SK-N-SH (cell line): ENCODE results near the gene F5. TPM values are rescaled to one million over a fixed set of nuclear protein-coding genes. Genes with fewer than 3 reads are reported as not detected.

Experiments
- CTCF ChIA-PET: fragments of 300-600, 350-600 bp; formaldehyde crosslinking; extraction: SDS; loops from one replicate; lab custom pipeline; 2021; lab: Yijun Ruan, JAX
- POLR2A ChIA-PET: fragments of 350-600 bp; sonication (Branson Sonifier 250); formaldehyde crosslinking; extraction: SDS; loops from one replicate; lab custom pipeline; 2020; ENCODE audit warnings: antibody characterized with exemption, inconsistent platforms; lab: Yijun Ruan, JAX
- DNase-seq: peaks from one replicate; pipeline ENCODE4 v3.0.0; 2012
- H2AFZ ChIP-seq: fragments of 200-600 bp; sonication (generic); 2 replicates; pipeline ENCODE4 v1.8.1; 2016; ENCODE audit warnings: antibody characterized with exemption, mild to moderate bottlenecking, low read depth
- H3F3A ChIP-seq: fragments of 200-600 bp; sonication (generic); replicated peaks from 2 replicates; pipeline ENCODE3; 2016; ENCODE audit warnings: antibody characterized with exemption, mild to moderate bottlenecking; ENCODE audit not compliant: insufficient read depth
- H3K27ac ChIP-seq, 2 experiments: fragments of 200-500 bp in 1 of 2; fragments of 200-600 bp in 1 of 2; sonication (Bioruptor generic) in 1 of 2; sonication (generic), shearing (Covaris generic) in 1 of 2; 2 replicates each; pipeline versions ENCODE4 v1.5.1 to v1.6.1; 2014 to 2016; ENCODE audit warnings: low read depth in 2 of 2, inconsistent platforms in 1 of 2, low read length in 1 of 2, mild to moderate bottlenecking in 1 of 2, mixed read lengths in 1 of 2
- H3K27me3 ChIP-seq: fragments of 200-600 bp; sonication (generic), shearing (Covaris generic); 2 replicates; pipeline ENCODE4 v1.6.1; 2016; ENCODE audit warnings: mixed run types; ENCODE audit not compliant: insufficient read depth
- H3K36me3 ChIP-seq, 2 experiments: fragments of 200-500 bp in 1 of 2; fragments of 200-600 bp in 1 of 2; sonication (Bioruptor generic) in 1 of 2; sonication (generic) in 1 of 2; replicated peaks in 1 of 2; 2 replicates each; pipeline versions ENCODE3 to v1.5.1; 2014 to 2016; ENCODE audit warnings: low read length in 1 of 2, mild to moderate bottlenecking in 1 of 2; ENCODE audit not compliant: insufficient read depth in 2 of 2, control insufficient read depth in 1 of 2
- H3K4me1 ChIP-seq, 2 experiments: fragments of 200-500 bp in 1 of 2; fragments of 200-600 bp in 1 of 2; sonication (Bioruptor generic) in 1 of 2; sonication (generic), shearing (Covaris generic) in 1 of 2; 2 replicates each; pipeline versions ENCODE4 v1.5.1 to v1.6.1; 2014 to 2016; ENCODE audit warnings: low read depth in 1 of 2, low read length in 1 of 2, mixed run types in 1 of 2; ENCODE audit not compliant: insufficient read depth in 2 of 2, control insufficient read depth in 1 of 2
- H3K4me2 ChIP-seq: fragments of 200-600 bp; sonication (generic), shearing (Covaris generic); 2 replicates; pipeline ENCODE4 v1.6.1; 2017; ENCODE audit warnings: mixed run types
- H3K4me3 ChIP-seq, 2 experiments: fragments of 200-500 bp in 1 of 2; fragments of 200-600 bp in 1 of 2; sonication (Bioruptor generic) in 1 of 2; sonication (generic), shearing (Covaris generic) in 1 of 2; 2 replicates each; pipeline versions ENCODE4 v1.5.1 to v1.8.1; 2014 to 2016; ENCODE audit warnings: low read depth in 2 of 2, inconsistent platforms in 1 of 2, low read length in 1 of 2, mild to moderate bottlenecking in 1 of 2, mixed read lengths in 1 of 2, moderate library complexity in 1 of 2
- H3K79me2 ChIP-seq: fragments of 200-600 bp; sonication (generic); 2 replicates; pipeline ENCODE4 v1.8.1; 2017; ENCODE audit warnings: mild to moderate bottlenecking; ENCODE audit not compliant: insufficient read depth
- H3K9ac ChIP-seq: fragments of 200-600 bp; sonication (generic); 2 replicates; pipeline ENCODE4 v1.6.1; 2017; ENCODE audit warnings: mixed run types
- H3K9me2 ChIP-seq: fragments of 200-600 bp; sonication (generic); 2 replicates; pipeline ENCODE4 v1.6.1; 2017; ENCODE audit warnings: mixed run types
- H3K9me3 ChIP-seq: fragments of 200-600 bp; sonication (generic); 2 replicates; pipeline ENCODE4 v1.6.1; 2017; ENCODE audit warnings: mixed run types, mild to moderate bottlenecking, moderate library complexity
- H4K20me1 ChIP-seq: fragments of 200-600 bp; sonication (generic); 2 replicates; pipeline ENCODE4 v1.6.1; 2017; ENCODE audit warnings: mild to moderate bottlenecking, mixed run types; ENCODE audit not compliant: insufficient read depth
- CTCF ChIP-seq: fragments of 200-600 bp; sonication (generic); IDR thresholded peaks from 2 replicates; pipeline ENCODE4 v1.6.1; 2017; ENCODE audit warnings: antibody characterized with exemption, mild to moderate bottlenecking, moderate library complexity
- EZH2phosphoT487 ChIP-seq: fragments of 200-600 bp; sonication (generic); IDR thresholded peaks from 2 replicates; pipeline ENCODE4 v1.6.1; 2017; ENCODE audit warnings: low read depth, mixed run types, mild to moderate bottlenecking, antibody characterized with exemption, moderate library complexity, borderline replicate concordance
- FOXJ3 ChIP-seq: sonication (generic); formaldehyde crosslinking; IDR thresholded peaks from 2 replicates; pipeline ENCODE4 v1.5.1; 2020; ENCODE audit warnings: mild to moderate bottlenecking, missing genetic modification reagents
- GABPA ChIP-seq: IDR thresholded peaks from 2 replicates; pipeline ENCODE4 v1.4.0; 2012; ENCODE audit warnings: low read depth, mild to moderate bottlenecking
- MEF2A ChIP-seq: IDR thresholded peaks from 2 replicates; pipeline ENCODE4 v1.4.0; 2012; ENCODE audit warnings: low read depth, borderline replicate concordance
- MXI1 ChIP-seq: IDR thresholded peaks from 2 replicates; pipeline ENCODE4 v1.6.1; 2012; ENCODE audit warnings: mild to moderate bottlenecking, low read depth, low read length, improper control_type of control experiment
- PBX3 ChIP-seq: IDR thresholded peaks from 2 replicates; pipeline ENCODE4; 2012
- RCOR1 ChIP-seq: fragments of 150-350 bp; IDR thresholded peaks from 2 replicates; pipeline ENCODE4 v1.6.1; 2017; ENCODE audit warnings: antibody characterized with exemption, low read length
- WGBS: methylation state at CpG from one replicate; pipeline ENCODE4 v1.1.6; 2017; ENCODE audit warnings: low lambda C conversion rate; 5-methylcytosine and 5-hydroxymethylcytosine counted together
- polyA plus RNA-seq, 3 experiments: library from polyadenylated mRNA; depleted of rRNA; stranded (reverse); fragments of >200 nt; gene quantifications; 2 replicates each; pipeline ENCODE4 v1.2.3, GENCODE V29; 2012
- TF ChIP-seq, protein P1 (sequence below): fragments of 150-350 bp; IDR thresholded peaks from 2 replicates; pipeline ENCODE4 v1.6.1; 2017; ENCODE audit warnings: antibody characterized with exemption, low read length, low read depth, borderline replicate concordance

The F5 gene
- polyA plus RNA-seq, 1 of the 3 experiments (the other 2 are of a cell fraction): under 0.01 TPM

- peaks cover 14% of the 10 kb centered on the region for H3F3A ChIP-seq
- H3K4me1 ChIP-seq: peaks cover 10 to 29% of the 10 kb centered on the region in 2 experiments
- H3K4me2 ChIP-seq: no peak overlapping the region
- H3K9me2 ChIP-seq: no peaks in the 10 kb centered on the region
- H2AFZ ChIP-seq: no peak overlapping the region
- POLR2A ChIA-PET: no interaction called here
- H3K9ac ChIP-seq: no peak overlapping the region
- TF ChIP-seq RCOR1 (no peak), CTCF (no peak)
- no peaks in the 10 kb centered on the region for H3K27me3 ChIP-seq
- H3K79me2 ChIP-seq: peaks cover 19% of the 10 kb centered on the region; the same call in 1 of the 2 replicates
- no peaks in the 10 kb centered on the region for H3K36me3 ChIP-seq
- CTCF ChIA-PET: interaction anchor here (1.1 kb wide), 1 partner anchor 61 kb away, joined by 3 read pairs; no protein-coding TSS in a partner anchor
- WGBS: 92% methylated on average over 4 of the region's 4 CpGs
- no peaks in the 10 kb centered on the region for H4K20me1 ChIP-seq
- H3K9me3 ChIP-seq: no peaks in the 10 kb centered on the region
- DNase-seq: no peak
- H3K4me3 ChIP-seq: no peak overlapping the region
- H3K27ac ChIP-seq: no peak overlapping the region
Measured at GRCh38 chr1:169488157-169488556, 98.1 kb downstream of the F5 start.

- Histone ChIP-seq H3K79me2 (peaks cover 25% of the 10 kb centered on the region; the same call in 1 of the 2 replicates), H3K9ac (no peak overlapping the region), H3K9me2 (no peaks in the 10 kb centered on the region), H2AFZ (no peak overlapping the region), H3K27me3 (no peaks in the 10 kb centered on the region), H3K4me2 (peak overlapping the region; percentile 92; the same call in 1 of the 2 replicates), H3F3A (peaks cover 14% of the 10 kb centered on the region), H3K27ac (no peak overlapping the region), H3K36me3 (no peaks in the 10 kb centered on the region), H3K9me3 (no peaks in the 10 kb centered on the region), H3K4me3 (no peak overlapping the region), H3K4me1 (peaks cover 10 to 31% of the 10 kb centered on the region in 2 experiments), H4K20me1 (no peaks in the 10 kb centered on the region)
- CTCF ChIA-PET: no interaction called here
- DNase-seq: no peak
- POLR2A ChIA-PET: no interaction called here
- 97% methylated on average over 16 of the region's 16 CpGs for WGBS
- TF ChIP-seq, protein P1, sequence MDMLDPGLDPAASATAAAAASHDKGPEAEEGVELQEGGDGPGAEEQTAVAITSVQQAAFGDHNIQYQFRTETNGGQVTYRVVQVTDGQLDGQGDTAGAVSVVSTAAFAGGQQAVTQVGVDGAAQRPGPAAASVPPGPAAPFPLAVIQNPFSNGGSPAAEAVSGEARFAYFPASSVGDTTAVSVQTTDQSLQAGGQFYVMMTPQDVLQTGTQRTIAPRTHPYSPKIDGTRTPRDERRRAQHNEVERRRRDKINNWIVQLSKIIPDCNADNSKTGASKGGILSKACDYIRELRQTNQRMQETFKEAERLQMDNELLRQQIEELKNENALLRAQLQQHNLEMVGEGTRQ: no peak
- TF ChIP-seq MEF2A (no peak), GABPA (no peak), PBX3 (no peak), MXI1 (no peak), FOXJ3 (CRISPR knock-in tag) (no peak), EZH2phosphoT487 (no peak)
Measured at GRCh38 chr1:169487561-169487960, 98.7 kb downstream of the F5 start.
